Adrenal gland (tissue), 12 donors: ENCODE measurements around the gene EIF4G2. TPM values are rescaled to one million over a fixed set of nuclear protein-coding genes. Genes with fewer than 3 reads are reported as not detected.

Source experiments
- DNase-seq, 7 donors: peaks; one replicate each; pipeline ENCODE4 v3.0.0-alpha.2; 2019 to 2020
- H3K27ac ChIP-seq, 5 donors: fragments of 200-600 bp; sonication (generic) in 4 of 5; 1 replicate in 3 of 5; 2 replicates in 2 of 5; pipeline versions ENCODE4 v1.5.1 to v1.8.0; 2016 to 2020; ENCODE audit warnings: mild to moderate bottlenecking in 1 of 5
- H3K27me3 ChIP-seq: fragments of 200-600 bp; 2 replicates; pipeline ENCODE4 v1.8.0; 2021
- H3K36me3 ChIP-seq, 2 donors: fragments of 200-600 bp; replicated peaks in 1 of 2; 1 replicate in 1 of 2; 2 replicates in 1 of 2; pipeline versions ENCODE4 v1.5.1 to v1.8.0; 2018 to 2022
- H3K4me1 ChIP-seq, 2 donors: fragments of 200-600 bp; replicated peaks in 1 of 2; 1 replicate in 1 of 2; 2 replicates in 1 of 2; pipeline versions ENCODE4 v1.5.1 to v1.8.0; 2018 to 2021
- H3K4me3 ChIP-seq, 4 donors: fragments of 200-600 bp; sonication (generic) in 3 of 4; one replicate each; pipeline ENCODE4 v1.5.1; 2016 to 2018
- H3K9me3 ChIP-seq, 3 donors: fragments of 200-600 bp; sonication (generic) in 1 of 3; replicated peaks in 1 of 3; 1 replicate in 2 of 3; 2 replicates in 1 of 3; pipeline versions ENCODE4 v1.5.1 to v1.8.0; 2016 to 2021
- POLR2A ChIP-seq, 2 donors: fragments of 450-650 bp; IDR thresholded peaks; one replicate each; pipeline ENCODE4 v1.6.1; 2017; ENCODE audit warnings: antibody characterized with exemption in 2 of 2, mild to moderate bottlenecking in 2 of 2, moderate library complexity in 1 of 2
- WGBS, 4 donors: extraction: QIAGEN DNeasy Blood & Tissue Kit in 2 of 4; methylation state at CpG; one replicate each; pipeline versions ENCODE4 v1.1.5 to v1.1.7; 2013 to 2017; 5-methylcytosine and 5-hydroxymethylcytosine counted together
- intact Hi-C, 2 donors: fragments of 100-400 bp; cut with DNase I; formaldehyde crosslinking; loops; one replicate each; pipeline versions ENCODE4 v1.14.1 to v1.15.0; 2022 to 2023
- polyA plus RNA-seq, 3 donors: library from polyadenylated mRNA; stranded (reverse); fragments of 200-250 nt in 2 of 3; fragments of 350-450 nt in 1 of 3; fragmentation: Illumina TruSeq in 1 of 3; extraction: RNeasy Lipid Tissue Mini Kit (QIAGEN cat#74804) in 1 of 3; gene quantifications; one replicate each; pipeline ENCODE4 v1.2.3, GENCODE V29; 2013 to 2014
- total RNA-seq, 9 donors: library from RNA; depleted of rRNA in 4 of 9; stranded (reverse); fragments of >200 nt in 4 of 9; fragments of 120-200 nt in 1 of 9; fragmentation: NEBNext Ultra II Directional in 1 of 9; extraction: Animal tissue kit (Norgen Biotek cat#: 25700) in 1 of 9; gene quantifications; one replicate each; pipeline versions ENCODE4 v1.1.0 to v1.2.4, GENCODE V29; 2013 to 2023
- TF ChIP-seq, protein P1 (sequence below), 6 experiments: fragments of 450-650 bp in 4 of 6; fragments of 200-600 bp in 2 of 6; sonication (generic) in 1 of 6; IDR thresholded peaks; 1 replicate in 5 of 6; 2 replicates in 1 of 6; pipeline versions ENCODE4 v1.5.1 to v1.8.0; 2016 to 2021; ENCODE audit warnings: antibody characterized with exemption in 6 of 6, mild to moderate bottlenecking in 2 of 6, moderate library complexity in 1 of 6
- donor health status: healthy with polysubstance abuse.
- donor health status: Bipolar disorder and iron deficiency.
- donor health status: DM: yes; HTN: yes; CAD: no.
- donor health status: DM: no; HTN: no; CAD: no.
- donor health status: DM: no; HTN: no; CAD: no.
- donor health status: DM: yes; HTN: yes; CAD: no.

EIF4G2 gene
- total and polyA plus RNA-seq, 12 donors = 114 to 1,085 (median 531) TPM

DNA sequence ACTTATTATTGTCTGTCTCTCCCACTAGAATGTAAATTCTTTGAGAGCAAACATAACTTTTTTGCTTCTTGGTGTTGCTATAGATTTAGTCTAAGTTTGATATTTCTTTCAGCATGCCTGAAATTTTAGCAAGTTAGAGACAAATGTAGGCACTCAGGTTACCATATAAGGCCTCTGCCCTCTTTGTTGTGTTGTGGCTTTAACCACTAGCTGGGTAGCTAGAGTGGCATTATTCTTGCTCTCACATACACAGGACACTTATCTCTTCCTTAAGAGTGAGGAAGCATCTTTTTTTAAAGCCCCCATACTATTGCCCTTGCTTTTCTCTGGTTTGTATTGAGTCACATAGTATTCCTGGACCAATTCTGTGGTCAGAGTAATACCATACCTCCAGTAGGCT, 37.9 kb upstream of the EIF4G2 start:
- TF ChIP-seq, protein P1, sequence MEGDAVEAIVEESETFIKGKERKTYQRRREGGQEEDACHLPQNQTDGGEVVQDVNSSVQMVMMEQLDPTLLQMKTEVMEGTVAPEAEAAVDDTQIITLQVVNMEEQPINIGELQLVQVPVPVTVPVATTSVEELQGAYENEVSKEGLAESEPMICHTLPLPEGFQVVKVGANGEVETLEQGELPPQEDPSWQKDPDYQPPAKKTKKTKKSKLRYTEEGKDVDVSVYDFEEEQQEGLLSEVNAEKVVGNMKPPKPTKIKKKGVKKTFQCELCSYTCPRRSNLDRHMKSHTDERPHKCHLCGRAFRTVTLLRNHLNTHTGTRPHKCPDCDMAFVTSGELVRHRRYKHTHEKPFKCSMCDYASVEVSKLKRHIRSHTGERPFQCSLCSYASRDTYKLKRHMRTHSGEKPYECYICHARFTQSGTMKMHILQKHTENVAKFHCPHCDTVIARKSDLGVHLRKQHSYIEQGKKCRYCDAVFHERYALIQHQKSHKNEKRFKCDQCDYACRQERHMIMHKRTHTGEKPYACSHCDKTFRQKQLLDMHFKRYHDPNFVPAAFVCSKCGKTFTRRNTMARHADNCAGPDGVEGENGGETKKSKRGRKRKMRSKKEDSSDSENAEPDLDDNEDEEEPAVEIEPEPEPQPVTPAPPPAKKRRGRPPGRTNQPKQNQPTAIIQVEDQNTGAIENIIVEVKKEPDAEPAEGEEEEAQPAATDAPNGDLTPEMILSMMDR (IDR thresholded peaks at IDR 0.05) = no peak
- no peak for TF ChIP-seq POLR2A (IDR thresholded peaks at IDR 0.05)
- DNase-seq = no peak
- intact Hi-C loops = no loop called here
- Histone ChIP-seq H3K27ac (no peak overlapping the region), H3K4me1 (no peaks in the 10 kb centered on the region), H3K9me3 (no peaks in the 10 kb centered on the region), H3K4me3 (no peak overlapping the region), H3K36me3 (no peaks in the 10 kb centered on the region), H3K27me3 (no peaks in the 10 kb centered on the region)

GRCh38 chr11:10845589-10845988, 36.9 kb upstream of the EIF4G2 start:
- intact Hi-C loops = no loop called here
- H3K27ac ChIP-seq = no peak overlapping the region
- TF ChIP-seq, protein P1 (IDR thresholded peaks at IDR 0.05) = no peak
- no peak for TF ChIP-seq POLR2A (IDR thresholded peaks at IDR 0.05)
- no peak for DNase-seq
- no peaks in the 10 kb centered on the region for H3K9me3 ChIP-seq
- no peaks in the 10 kb centered on the region for H3K4me1 ChIP-seq
- no peaks in the 10 kb centered on the region for H3K27me3 ChIP-seq
- no peak overlapping the region for H3K4me3 ChIP-seq
- no peaks in the 10 kb centered on the region for H3K36me3 ChIP-seq
- 83 to 89% (median 85%) methylated on average over 2 of the region's 2 CpGs for WGBS, 4 donors

DNA sequence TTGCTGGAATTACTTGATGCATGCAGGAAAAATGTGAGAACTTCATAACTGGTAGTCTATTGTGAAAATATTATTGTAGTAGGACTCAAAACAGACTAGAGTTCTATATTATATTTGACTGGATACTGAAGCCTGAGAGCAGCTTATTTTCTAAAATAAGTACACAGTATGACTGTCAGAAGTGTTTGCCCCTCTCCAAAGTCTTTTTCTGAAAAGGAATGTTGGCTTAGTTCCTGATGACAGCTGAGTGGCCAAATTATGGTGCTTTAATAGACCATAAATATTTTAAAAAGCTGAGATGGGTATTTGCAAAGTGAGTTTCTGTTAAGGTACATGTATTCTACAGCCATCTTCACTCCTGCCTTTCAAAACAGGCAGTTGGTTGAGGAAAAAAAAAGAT, 36.1 kb upstream of the EIF4G2 start:
- H3K27ac ChIP-seq = no peak overlapping the region
- H3K4me3 ChIP-seq = no peak overlapping the region
- TF ChIP-seq POLR2A (IDR thresholded peaks at IDR 0.05) = no peak
- TF ChIP-seq, protein P1 (IDR thresholded peaks at IDR 0.05) = no peak
- no peaks in the 10 kb centered on the region for H3K36me3 ChIP-seq
- DNase-seq = no peak
- no peaks in the 10 kb centered on the region for H3K27me3 ChIP-seq
- intact Hi-C loops = no loop called here
- no peaks in the 10 kb centered on the region for H3K4me1 ChIP-seq
- H3K9me3 ChIP-seq = no peaks in the 10 kb centered on the region

- DNase-seq = no peak
- H3K4me1 ChIP-seq = no peaks in the 10 kb centered on the region
- TF ChIP-seq, protein P1 (IDR thresholded peaks at IDR 0.05) = no peak
- no peak for TF ChIP-seq POLR2A (IDR thresholded peaks at IDR 0.05)
- no peaks in the 10 kb centered on the region for H3K9me3 ChIP-seq
- no peak overlapping the region for H3K27ac ChIP-seq
- intact Hi-C loops = no loop called here
- H3K36me3 ChIP-seq = no peaks in the 10 kb centered on the region
- H3K27me3 ChIP-seq = no peaks in the 10 kb centered on the region
- H3K4me3 ChIP-seq = no peak overlapping the region
Observed at GRCh38 chr11:10844356-10844755, 35.6 kb upstream of the EIF4G2 start.
